Spleen (tissue), 11 donors: Measurements from ENCODE around the gene PI3. TPM values are rescaled to one million over a fixed set of nuclear protein-coding genes. Genes with fewer than 3 reads are reported as not detected.

Experiments
- DNase-seq: peaks from one replicate; pipeline ENCODE4 v3.0.0-alpha.2; 2020
- H3K27ac ChIP-seq, 8 donors: fragments of 200-600 bp; sonication (generic) in 7 of 8; 1 replicate in 4 of 8; 2 replicates in 4 of 8; pipeline versions ENCODE4 v1.5.0 to v1.8.0; 2016 to 2021; ENCODE audit warnings: inconsistent platforms in 4 of 8, mild to moderate bottlenecking in 4 of 8, moderate library complexity in 1 of 8
- H3K27me3 ChIP-seq, 7 donors: fragments of 200-600 bp; sonication (generic) in 6 of 7; replicated peaks in 1 of 7; 1 replicate in 4 of 7; 2 replicates in 3 of 7; pipeline versions ENCODE4 v1.5.0 to v1.8.0; 2016 to 2021; ENCODE audit warnings: inconsistent platforms in 3 of 7, mild to moderate bottlenecking in 1 of 7
- H3K36me3 ChIP-seq, 6 donors: fragments of 200-600 bp; sonication (generic) in 5 of 6; 1 replicate in 4 of 6; 2 replicates in 2 of 6; pipeline versions ENCODE4 v1.5.0 to v1.8.0; 2016 to 2021; ENCODE audit warnings: inconsistent platforms in 2 of 6
- H3K4me1 ChIP-seq, 6 donors: fragments of 200-600 bp; sonication (generic) in 5 of 6; 1 replicate in 3 of 6; 2 replicates in 3 of 6; pipeline versions ENCODE4 v1.5.0 to v1.8.0; 2016 to 2021; ENCODE audit warnings: inconsistent platforms in 3 of 6
- H3K4me3 ChIP-seq, 8 donors: fragments of 200-600 bp; sonication (generic) in 7 of 8; 1 replicate in 4 of 8; 2 replicates in 4 of 8; pipeline versions ENCODE4 v1.5.0 to v1.8.0; 2016 to 2021; ENCODE audit warnings: inconsistent platforms in 4 of 8, mild to moderate bottlenecking in 4 of 8, moderate library complexity in 2 of 8
- H3K9me3 ChIP-seq, 8 donors: fragments of 200-600 bp; sonication (generic) in 7 of 8; 1 replicate in 4 of 8; 2 replicates in 4 of 8; pipeline versions ENCODE4 v1.5.0 to v1.8.0; 2016 to 2021; ENCODE audit warnings: inconsistent platforms in 4 of 8
- POLR2A ChIP-seq, 3 donors: fragments of 450-650 bp; IDR thresholded peaks; one replicate each; pipeline ENCODE4 v1.5.1; 2017; ENCODE audit warnings: antibody characterized with exemption in 3 of 3, mild to moderate bottlenecking in 1 of 3
- POLR2AphosphoS5 ChIP-seq, 3 donors: sonication (generic); formaldehyde crosslinking; IDR thresholded peaks; one replicate each; pipeline ENCODE4 v1.5.1; 2017; ENCODE audit warnings: antibody characterized with exemption in 3 of 3
- WGBS, 5 donors: extraction: QIAGEN DNeasy Blood & Tissue Kit in 3 of 5; methylation state at CpG; one replicate each; pipeline versions ENCODE4 v1.1.5 to v1.1.7; 2013 to 2018; 5-methylcytosine and 5-hydroxymethylcytosine counted together
- intact Hi-C: fragments of 100-400 bp; cut with DNase I; formaldehyde crosslinking; loops from one replicate; pipeline ENCODE4 v1.15.0; 2023; ENCODE audit warnings: low total_unique reads
- polyA plus RNA-seq, 3 donors: library from polyadenylated mRNA; stranded (reverse); fragments of 200-250 nt; gene quantifications; one replicate each; pipeline ENCODE4 v1.2.1, GENCODE V29; 2013
- total RNA-seq, 7 donors: library from RNA; depleted of rRNA in 3 of 7; stranded (reverse); fragments of >200 nt in 3 of 7; fragmentation: NEBNext Ultra II Directional in 4 of 7; extraction: Animal tissue kit (Norgen Biotek cat#: 25700) in 4 of 7; gene quantifications; one replicate each; pipeline versions ENCODE4 v1.1.0 to v1.2.1, GENCODE V29; 2016 to 2021
- TF ChIP-seq, protein P1 (sequence below), 11 experiments: fragments of 200-600 bp in 7 of 11; fragments of 450-650 bp in 4 of 11; sonication (generic) in 4 of 11; IDR thresholded peaks in 8 of 11; conservative IDR thresholded peaks in 3 of 11; 1 replicate in 7 of 11; 2 replicates in 4 of 11; pipeline versions ENCODE4 v1.4.0 to v1.8.0; 2016 to 2021; ENCODE audit warnings: antibody characterized with exemption in 11 of 11, inconsistent platforms in 4 of 11, mild to moderate bottlenecking in 1 of 11
- donor health status: healthy with polysubstance abuse.
- donor health status: DM: no; HTN: no; CAD: no; lungs with moderate emphysema.
- donor health status: DM: no; HTN: no; CAD: no.
- donor health status: Bipolar disorder and iron deficiency.
- donor health status: healthy.
- donor health status: DM: no; HTN: no; CAD: no.
- donor health status: DM: yes; HTN: yes; CAD: no.

PI3 gene
- total and polyA plus RNA-seq, 10 donors: 1.7 to 22.8 (median 2.8) TPM; not detected in 3

DNA sequence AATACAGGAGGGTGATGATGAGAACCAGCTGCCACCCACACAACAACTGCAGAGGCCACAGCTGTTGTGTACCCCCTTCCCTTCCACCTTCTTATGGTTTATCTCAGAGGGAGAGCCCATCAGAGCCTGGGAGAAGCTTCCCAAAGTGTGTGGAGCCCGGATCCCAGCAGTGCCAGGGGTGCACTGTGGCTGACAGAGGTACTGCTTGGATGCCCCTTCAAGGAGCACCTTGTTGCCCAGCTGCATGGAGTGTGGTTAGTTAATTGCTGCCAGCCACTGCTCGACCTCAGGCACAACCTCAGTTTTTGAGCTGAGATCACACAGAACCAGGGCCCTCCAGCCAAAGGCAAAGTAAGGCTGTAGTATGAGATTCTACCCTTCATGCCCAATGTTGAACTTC lies 13.0 kb downstream of the PI3 start:
- WGBS, 5 donors: 35 to 63% (median 54%) methylated on average over 2 of the region's 2 CpGs
- Histone ChIP-seq H3K4me1 (no peaks in the 10 kb centered on the region), H3K36me3 (no peaks in the 10 kb centered on the region), H3K27me3 (peaks cover 0 to 20% (median 0%) of the 10 kb centered on the region in 7 donors), H3K9me3 (no peaks in the 10 kb centered on the region), H3K27ac (peak overlapping the region in 3 of 8 donors; percentile 42 to 72 (median 49)), H3K4me3 (peak overlapping the region in 1 of 8 donors; percentile 23)
- intact Hi-C loops: no loop called here
- TF ChIP-seq POLR2AphosphoS5 (IDR thresholded peaks at IDR 0.05) (no peak), POLR2A (IDR thresholded peaks at IDR 0.05) (no peak)
- TF ChIP-seq, protein P1, sequence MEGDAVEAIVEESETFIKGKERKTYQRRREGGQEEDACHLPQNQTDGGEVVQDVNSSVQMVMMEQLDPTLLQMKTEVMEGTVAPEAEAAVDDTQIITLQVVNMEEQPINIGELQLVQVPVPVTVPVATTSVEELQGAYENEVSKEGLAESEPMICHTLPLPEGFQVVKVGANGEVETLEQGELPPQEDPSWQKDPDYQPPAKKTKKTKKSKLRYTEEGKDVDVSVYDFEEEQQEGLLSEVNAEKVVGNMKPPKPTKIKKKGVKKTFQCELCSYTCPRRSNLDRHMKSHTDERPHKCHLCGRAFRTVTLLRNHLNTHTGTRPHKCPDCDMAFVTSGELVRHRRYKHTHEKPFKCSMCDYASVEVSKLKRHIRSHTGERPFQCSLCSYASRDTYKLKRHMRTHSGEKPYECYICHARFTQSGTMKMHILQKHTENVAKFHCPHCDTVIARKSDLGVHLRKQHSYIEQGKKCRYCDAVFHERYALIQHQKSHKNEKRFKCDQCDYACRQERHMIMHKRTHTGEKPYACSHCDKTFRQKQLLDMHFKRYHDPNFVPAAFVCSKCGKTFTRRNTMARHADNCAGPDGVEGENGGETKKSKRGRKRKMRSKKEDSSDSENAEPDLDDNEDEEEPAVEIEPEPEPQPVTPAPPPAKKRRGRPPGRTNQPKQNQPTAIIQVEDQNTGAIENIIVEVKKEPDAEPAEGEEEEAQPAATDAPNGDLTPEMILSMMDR (IDR thresholded peaks at IDR 0.05 in 8 of 11, conservative IDR thresholded peaks at IDR 0.05 in 3 of 11): no peak
- no peak for DNase-seq

DNA sequence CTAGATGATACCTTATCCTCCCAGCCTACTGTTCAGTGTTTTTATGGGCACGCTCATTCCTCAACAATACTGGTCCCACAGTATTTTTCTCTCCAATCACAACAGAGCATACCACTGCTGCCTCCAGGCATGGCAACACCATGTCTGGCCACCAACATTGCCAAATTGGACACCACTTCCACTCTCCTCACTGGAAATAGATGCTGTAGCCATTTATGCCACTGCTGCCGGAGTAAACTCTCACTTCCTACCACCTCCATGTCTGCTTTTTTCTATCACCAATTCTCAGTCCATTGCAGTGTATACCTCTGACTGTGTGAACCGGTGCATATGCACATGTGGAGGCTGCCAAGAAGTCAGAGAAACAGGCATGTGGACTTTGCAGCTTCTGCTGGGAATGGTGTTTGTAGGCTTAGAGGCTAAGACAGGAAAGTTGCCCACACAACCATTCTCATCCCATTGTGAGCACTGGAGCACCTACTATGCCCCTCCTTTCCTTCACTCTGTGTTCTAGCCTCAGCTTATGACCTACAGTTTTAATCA lies 14.4 kb downstream of the PI3 start:
- intact Hi-C loops: no loop called here
- Histone ChIP-seq H3K9me3 (no peaks in the 10 kb centered on the region), H3K4me1 (no peaks in the 10 kb centered on the region), H3K36me3 (no peaks in the 10 kb centered on the region), H3K4me3 (no peak overlapping the region), H3K27me3 (peaks cover 0 to 13% (median 0%) of the 10 kb centered on the region in 7 donors), H3K27ac (no peak overlapping the region)
- no peak for DNase-seq
- 85 to 93% (median 87%) methylated on average over 3 of the region's 3 CpGs for WGBS, 5 donors
- TF ChIP-seq POLR2A (IDR thresholded peaks at IDR 0.05): no peak
- TF ChIP-seq, protein P1 (IDR thresholded peaks at IDR 0.05 in 8 of 11, conservative IDR thresholded peaks at IDR 0.05 in 3 of 11): no peak
- no peak for TF ChIP-seq POLR2AphosphoS5 (IDR thresholded peaks at IDR 0.05)

DNA sequence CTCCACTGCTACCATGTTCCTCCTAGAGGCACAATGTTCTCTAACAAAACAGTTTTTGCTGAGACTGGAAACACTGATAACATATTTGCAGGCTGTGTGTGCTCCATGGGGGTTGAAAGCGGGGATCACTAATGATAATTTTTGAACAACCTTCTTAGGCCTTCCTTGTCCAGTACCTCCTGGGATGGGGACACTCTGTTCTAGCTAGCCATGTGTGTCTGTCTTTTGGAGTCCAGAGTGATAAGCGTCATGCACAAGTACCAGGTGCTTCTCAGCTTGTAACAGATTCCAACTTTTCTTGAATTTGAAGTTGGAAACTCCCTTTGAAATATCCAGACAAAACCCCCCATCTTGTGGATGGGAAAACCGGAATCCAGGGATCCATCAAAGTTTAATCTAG lies 15.2 kb downstream of the PI3 start:
- Histone ChIP-seq H3K27me3 (peaks cover 0 to 11% (median 0%) of the 10 kb centered on the region in 7 donors), H3K9me3 (no peaks in the 10 kb centered on the region), H3K4me3 (no peak overlapping the region), H3K27ac (no peak overlapping the region), H3K4me1 (no peaks in the 10 kb centered on the region), H3K36me3 (no peaks in the 10 kb centered on the region)
- WGBS, 5 donors: 76 to 84% (median 82%) methylated on average over 3 of the region's 3 CpGs
- intact Hi-C loops: no loop called here
- DNase-seq: no peak
- TF ChIP-seq POLR2A (IDR thresholded peaks at IDR 0.05) (no peak), POLR2AphosphoS5 (IDR thresholded peaks at IDR 0.05) (no peak)
- TF ChIP-seq, protein P1 (IDR thresholded peaks at IDR 0.05 in 8 of 11, conservative IDR thresholded peaks at IDR 0.05 in 3 of 11): no peak

DNA sequence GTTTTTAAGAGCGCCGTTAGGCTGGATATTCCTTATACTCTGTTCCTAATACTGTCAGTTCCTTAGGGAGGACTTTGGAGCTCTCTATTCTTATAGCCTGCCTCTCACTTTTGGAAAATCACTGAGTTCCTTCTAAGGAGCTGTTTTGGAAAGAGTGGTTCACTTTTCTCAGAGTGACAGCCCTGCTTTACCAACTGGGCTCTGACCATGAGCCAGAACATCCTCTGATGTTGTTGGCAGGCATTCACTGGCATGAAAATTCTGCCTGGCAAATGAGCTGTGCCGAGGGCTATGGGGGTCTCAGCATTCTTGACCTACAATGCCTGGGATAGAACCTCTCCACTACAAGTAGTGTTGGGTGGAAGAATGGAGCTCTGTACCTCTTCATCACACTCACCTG lies 17.2 kb downstream of the PI3 start:
- 90 to 94% (median 91%) methylated on average over 2 to 3 of the region's 3 CpGs for WGBS, 5 donors
- H3K4me1 ChIP-seq: no peaks in the 10 kb centered on the region
- no peak overlapping the region for H3K27ac ChIP-seq
- no peak for TF ChIP-seq POLR2AphosphoS5 (IDR thresholded peaks at IDR 0.05)
- TF ChIP-seq, protein P1 (IDR thresholded peaks at IDR 0.05 in 8 of 11, conservative IDR thresholded peaks at IDR 0.05 in 3 of 11): no peak
- no peak for TF ChIP-seq POLR2A (IDR thresholded peaks at IDR 0.05)
- intact Hi-C loops: no loop called here
- peaks cover 0 to 11% (median 0%) of the 10 kb centered on the region in 7 donors for H3K27me3 ChIP-seq
- no peaks in the 10 kb centered on the region for H3K36me3 ChIP-seq
- H3K4me3 ChIP-seq: no peak overlapping the region
- no peak for DNase-seq
- H3K9me3 ChIP-seq: peaks cover 0 to 3% (median 0%) of the 10 kb centered on the region in 8 donors
